Activated CD4-positive, alpha-beta memory T cell treated with anti-CD3 and anti-CD28 coated beads for 36 hours (primary cell): Measurements from ENCODE around the gene PARP9. TPM values are rescaled to one million over a fixed set of nuclear protein-coding genes. Genes with fewer than 3 reads are reported as not detected.

Experiments used
- CTCF ChIA-PET: fragments of 350-600 bp; sonication (Branson Sonifier 250); formaldehyde crosslinking; loops from one replicate; lab custom pipeline; 2021; ENCODE audit warnings: antibody characterized with exemption, inconsistent platforms; lab: Charles Lee
- POLR2A ChIA-PET: fragments of 350-600 bp; sonication (Branson Sonifier 250); formaldehyde crosslinking; loops from one replicate; lab custom pipeline; 2021; ENCODE audit warnings: antibody characterized with exemption; lab: Charles Lee
- DNase-seq: peaks from one replicate; pipeline ENCODE4 v3.0.0-alpha.2; 2020
- H3K27ac Mint-ChIP-seq: one replicate; pipeline ENCODE4 v1.8.0; 2021; ENCODE audit warnings: mixed read lengths
- H3K27me3 Mint-ChIP-seq: one replicate; pipeline ENCODE4 v1.8.0; 2021; ENCODE audit warnings: mixed read lengths
- H3K36me3 Mint-ChIP-seq: one replicate; pipeline ENCODE4 v1.8.0; 2021; ENCODE audit warnings: mixed read lengths
- H3K4me1 Mint-ChIP-seq: one replicate; pipeline ENCODE4 v1.8.0; 2021; ENCODE audit warnings: low read depth, mixed read lengths
- H3K4me3 Mint-ChIP-seq: one replicate; pipeline ENCODE4 v1.8.0; 2021; ENCODE audit warnings: mild to moderate bottlenecking, mixed read lengths
- H3K9me3 Mint-ChIP-seq: one replicate; pipeline ENCODE4 v1.8.0; 2021; ENCODE audit warnings: mixed read lengths
- intact Hi-C: fragments of 100-400 bp; cut with micrococcal nuclease; formaldehyde crosslinking; loops from one replicate; pipeline ENCODE4 v1.15.1; 2023
- total RNA-seq, 2 experiments: library from RNA; stranded (reverse); gene quantifications; one replicate each; pipeline ENCODE4 v1.2.3, GENCODE V29; 2021

The PARP9 gene
- total RNA-seq, 2 experiments from 2014 or later: 38.1 to 38.4 TPM

DNA sequence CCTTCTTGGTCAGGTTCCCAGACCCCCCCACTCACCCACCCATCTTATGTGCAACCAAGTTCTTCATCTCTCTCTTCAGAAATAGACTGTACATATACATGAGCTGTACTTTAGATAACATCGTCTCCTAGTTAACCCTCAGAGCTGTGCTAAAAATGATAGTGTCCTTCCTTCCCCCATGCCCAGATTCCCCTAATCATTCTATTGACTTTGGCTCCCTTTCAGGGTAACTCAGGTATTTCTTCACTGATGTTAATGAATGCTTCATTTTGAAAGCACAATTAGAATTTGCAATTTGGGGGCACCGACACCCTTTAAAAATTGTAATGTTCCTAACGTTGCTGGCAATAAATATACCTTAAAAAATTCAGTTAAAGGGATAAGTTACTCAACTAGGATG lies 10.9 kb downstream of the PARP9 start:
- Mint-ChIP-seq H3K27ac (no peak overlapping the region), H3K27me3 (no peaks in the 10 kb centered on the region), H3K4me1 (peaks cover 2% of the 10 kb centered on the region), H3K4me3 (no peak overlapping the region), H3K36me3 (peaks cover 58% of the 10 kb centered on the region), H3K9me3 (no peaks in the 10 kb centered on the region)
- CTCF ChIA-PET: interaction anchor here (1.4 to 13.3 kb wide), 2 partner anchors 126 kb away, joined by 4 to 230 read pairs; partner anchors contain the start of gene PARP14
- no peak for DNase-seq
- POLR2A ChIA-PET: no interaction called here
- intact Hi-C loops: no loop called here

DNA sequence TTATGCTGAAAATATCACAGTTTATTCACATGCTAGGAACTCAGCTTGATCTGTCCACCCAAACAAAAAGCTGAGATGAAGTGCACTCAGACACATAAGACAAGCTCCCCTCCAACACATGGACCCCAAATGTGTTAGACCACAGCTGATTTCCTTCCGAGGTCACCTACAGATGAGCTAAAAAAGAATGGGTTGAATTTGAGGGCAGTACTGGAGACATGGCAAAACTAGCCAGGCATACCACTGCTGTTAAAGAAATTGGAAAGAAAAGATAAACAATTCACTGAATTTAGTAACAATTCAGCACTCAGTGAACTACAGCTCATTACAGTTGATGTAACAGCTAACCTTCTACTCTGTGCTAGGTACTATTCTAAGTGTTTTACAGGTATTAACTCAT lies 15.5 kb downstream of the PARP9 start:
- Mint-ChIP-seq H3K36me3 (peaks cover 55% of the 10 kb centered on the region), H3K4me1 (no peaks in the 10 kb centered on the region), H3K9me3 (no peaks in the 10 kb centered on the region)

DNA sequence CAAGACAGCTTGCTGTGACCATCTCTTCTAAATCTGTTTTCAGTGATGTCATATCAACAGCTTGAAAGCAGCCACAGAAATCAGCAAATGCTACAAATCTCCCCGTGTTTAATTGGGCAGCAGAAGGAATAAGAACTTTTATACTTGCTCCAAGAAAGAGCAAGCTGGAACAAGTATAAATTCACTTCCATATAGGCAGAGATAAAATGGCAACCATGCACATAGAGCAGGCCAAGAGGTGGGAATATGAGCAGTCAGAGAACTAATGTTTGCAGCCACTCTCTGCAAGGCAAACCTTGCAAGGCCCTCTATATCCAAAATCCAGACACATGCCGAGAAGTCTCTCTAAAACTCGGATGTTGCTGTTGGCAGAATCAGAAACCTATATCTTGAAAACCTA lies 16.0 kb downstream of the PARP9 start:
- Mint-ChIP-seq H3K36me3 (peaks cover 51% of the 10 kb centered on the region), H3K27ac (no peak overlapping the region)

More for the DNA sequence above, 15.5 kb downstream of the PARP9 start:
- intact Hi-C loops: no loop called here
- Mint-ChIP-seq H3K4me3 (no peak overlapping the region), H3K27me3 (no peaks in the 10 kb centered on the region), H3K27ac (no peak overlapping the region)
- POLR2A ChIA-PET: no interaction called here
- CTCF ChIA-PET: interaction anchor here (2.8 kb wide), 1 partner anchor 11 kb away, joined by 10 read pairs; no protein-coding TSS in a partner anchor
- no peak for DNase-seq

DNA sequence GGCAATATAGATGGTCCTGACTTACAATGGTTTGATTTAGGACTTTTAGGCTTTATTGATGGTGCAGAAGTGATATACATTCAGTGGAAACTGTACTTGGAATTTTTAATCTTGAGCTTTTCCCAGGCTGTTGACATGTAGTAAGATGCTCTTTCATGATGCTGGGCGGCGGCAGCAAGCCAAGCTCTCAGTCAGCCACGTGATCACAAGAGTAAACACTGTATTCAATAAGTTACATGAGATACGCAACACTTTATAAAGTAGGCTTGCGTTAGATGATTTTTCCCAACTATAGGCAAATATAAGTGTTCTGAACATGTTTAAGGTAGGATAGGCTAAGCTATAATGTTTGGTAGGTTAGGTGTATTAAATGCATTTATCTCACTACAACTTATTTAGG lies 17.9 kb downstream of the PARP9 start:
- no peaks in the 10 kb centered on the region for H3K27me3 Mint-ChIP-seq
- no peaks in the 10 kb centered on the region for H3K4me1 Mint-ChIP-seq
- ChIA-PET CTCF (interaction anchor here (1.1 kb wide), 2 partner anchors 14 to 133 kb away, joined by 3 read pairs; no protein-coding TSS in a partner anchor), POLR2A (no interaction called here)
- no peak for DNase-seq
- H3K36me3 Mint-ChIP-seq: peaks cover 42% of the 10 kb centered on the region
- H3K27ac Mint-ChIP-seq: no peak overlapping the region
- H3K9me3 Mint-ChIP-seq: no peaks in the 10 kb centered on the region
- no peak overlapping the region for H3K4me3 Mint-ChIP-seq
- intact Hi-C loops: no loop called here

More for the DNA sequence above, 16.0 kb downstream of the PARP9 start:
- intact Hi-C loops: no loop called here
- CTCF ChIA-PET: interaction anchor here (2.8 kb wide), 1 partner anchor 12 kb away, joined by 10 read pairs; no protein-coding TSS in a partner anchor
- Mint-ChIP-seq H3K4me1 (no peaks in the 10 kb centered on the region), H3K4me3 (no peak overlapping the region), H3K9me3 (no peaks in the 10 kb centered on the region), H3K27me3 (no peaks in the 10 kb centered on the region)
- no peak for DNase-seq
- POLR2A ChIA-PET: no interaction called here

- H3K27ac Mint-ChIP-seq: no peak overlapping the region
These were observed 25.1 kb downstream of the PARP9 start for GRCh38 chr3:122538956-122539490.

DNA sequence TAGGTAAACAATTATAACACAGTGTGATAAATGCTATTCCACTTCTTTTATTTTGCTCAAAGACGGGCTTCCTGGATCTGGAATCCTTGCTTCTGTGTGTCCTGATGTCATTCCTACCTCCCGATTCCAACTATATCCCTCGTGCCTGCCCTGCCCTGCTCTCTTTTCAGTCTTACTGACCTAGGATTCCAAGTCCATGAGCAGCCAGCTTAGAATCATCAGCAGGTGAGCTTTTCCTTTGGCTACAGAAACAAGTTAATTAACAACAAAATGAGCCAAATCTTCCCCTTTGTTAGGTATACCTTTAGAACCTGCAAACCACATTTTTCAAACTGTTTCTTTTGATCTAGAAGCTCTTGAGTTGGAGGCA lies 27.5 kb downstream of the PARP9 start:
- no peaks in the 10 kb centered on the region for H3K27me3 Mint-ChIP-seq
- CTCF ChIA-PET: no interaction called here
- no peak overlapping the region for H3K27ac Mint-ChIP-seq

More at GRCh38 chr3:122538956-122539490, 25.1 kb downstream of the PARP9 start:
- ChIA-PET CTCF (no interaction called here), POLR2A (no interaction called here)
- Mint-ChIP-seq H3K4me3 (no peak overlapping the region), H3K4me1 (peaks cover 15% of the 10 kb centered on the region), H3K36me3 (peaks cover 43% of the 10 kb centered on the region), H3K27me3 (no peaks in the 10 kb centered on the region), H3K9me3 (no peaks in the 10 kb centered on the region)
- DNase-seq: no peak
- intact Hi-C loops: no loop called here

GRCh38 chr3:122535964-122536631 lies 28.0 kb downstream of the PARP9 start:
- no peaks in the 10 kb centered on the region for H3K27me3 Mint-ChIP-seq
- POLR2A ChIA-PET: interaction anchor here (0.8 kb wide), 1 partner anchor 21 kb away, joined by 3 read pairs; the partner anchor contains the start of gene KPNA1
- no peak for DNase-seq
- H3K9me3 Mint-ChIP-seq: no peaks in the 10 kb centered on the region
- CTCF ChIA-PET: no interaction called here
- H3K36me3 Mint-ChIP-seq: peaks cover 62% of the 10 kb centered on the region
- H3K27ac Mint-ChIP-seq: no peak overlapping the region
- intact Hi-C loops: loop anchor here (2.0 kb wide), 1 partner anchor 77 kb away; no protein-coding TSS in a partner anchor
- H3K4me3 Mint-ChIP-seq: no peak overlapping the region
- peaks cover 37% of the 10 kb centered on the region for H3K4me1 Mint-ChIP-seq

More for the DNA sequence above, 27.5 kb downstream of the PARP9 start:
- intact Hi-C loops: no loop called here
- H3K9me3 Mint-ChIP-seq: no peaks in the 10 kb centered on the region
- peaks cover 37% of the 10 kb centered on the region for H3K4me1 Mint-ChIP-seq
- H3K36me3 Mint-ChIP-seq: peaks cover 62% of the 10 kb centered on the region
- no peak overlapping the region for H3K4me3 Mint-ChIP-seq
- DNase-seq: no peak
- POLR2A ChIA-PET: interaction anchor here (0.8 kb wide), 1 partner anchor 22 kb away, joined by 3 read pairs; the partner anchor contains the start of gene KPNA1

GRCh38 chr3:122533931-122534334 lies 30.2 kb downstream of the PARP9 start:
- peak overlapping the region; percentile 35 for H3K27ac Mint-ChIP-seq
- intact Hi-C loops: loop anchor here (1.0 to 2.0 kb wide), 6 partner anchors 37 to 106 kb away; partner anchors contain the start of gene PARP15
- POLR2A ChIA-PET: interaction anchor here (0.7 to 1.2 kb wide), 5 partner anchors 19 to 150 kb away, joined by 3 to 7 read pairs (median 3); partner anchors contain the start of genes DTX3L, FAM162A, KPNA1 and PARP9
- peaks cover 56% of the 10 kb centered on the region for H3K36me3 Mint-ChIP-seq
- no peaks in the 10 kb centered on the region for H3K27me3 Mint-ChIP-seq
- peaks cover 37% of the 10 kb centered on the region for H3K4me1 Mint-ChIP-seq
- H3K4me3 Mint-ChIP-seq: no peak overlapping the region
- DNase-seq: peak; percentile 65
- CTCF ChIA-PET: interaction anchor here (0.7 to 1.2 kb wide), 6 partner anchors 9 to 145 kb away, joined by 3 to 10 read pairs (median 4); partner anchors contain the start of gene KPNA1
- H3K9me3 Mint-ChIP-seq: no peaks in the 10 kb centered on the region

DNA sequence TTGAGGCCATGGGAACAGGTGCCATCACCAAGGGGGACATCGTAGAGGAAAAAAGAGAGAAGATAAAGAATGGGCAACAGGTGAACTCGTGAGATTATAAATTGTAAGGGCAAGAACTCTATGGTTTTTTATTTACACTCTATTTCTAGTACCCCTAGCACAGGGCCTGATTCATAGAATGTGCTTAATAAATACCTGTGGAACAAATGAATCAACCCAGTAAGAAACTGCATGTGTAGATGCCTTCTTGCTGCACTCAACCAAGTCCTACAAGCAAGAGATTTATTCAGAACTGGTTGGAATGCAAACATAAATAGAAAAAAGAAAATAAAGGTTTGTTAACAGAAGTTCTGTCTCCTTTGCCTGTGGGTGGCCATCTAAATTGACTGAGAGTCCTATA lies 30.6 kb downstream of the PARP9 start:
- intact Hi-C loops: loop anchor here (2.0 kb wide), 1 partner anchor 43 kb away; the partner anchor contains the start of gene PARP15
- H3K27ac Mint-ChIP-seq: peak overlapping the region; percentile 35
- H3K4me3 Mint-ChIP-seq: no peak overlapping the region
- no peaks in the 10 kb centered on the region for H3K27me3 Mint-ChIP-seq
- no peak for DNase-seq
- peaks cover 54% of the 10 kb centered on the region for H3K36me3 Mint-ChIP-seq
- H3K9me3 Mint-ChIP-seq: no peaks in the 10 kb centered on the region
- ChIA-PET CTCF (interaction anchor here (0.7 to 1.2 kb wide), 6 partner anchors 8 to 146 kb away, joined by 3 to 10 read pairs (median 4); partner anchors contain the start of gene KPNA1), POLR2A (interaction anchor here (0.7 to 1.2 kb wide), 4 partner anchors 19 to 149 kb away, joined by 3 to 7 read pairs (median 3); partner anchors contain the start of genes FAM162A and KPNA1)
- H3K4me1 Mint-ChIP-seq: peaks cover 37% of the 10 kb centered on the region

- no peak overlapping the region for H3K27ac Mint-ChIP-seq
- CTCF ChIA-PET: no interaction called here
- intact Hi-C loops: no loop called here
- no peaks in the 10 kb centered on the region for H3K27me3 Mint-ChIP-seq
- no peaks in the 10 kb centered on the region for H3K9me3 Mint-ChIP-seq
- no peak overlapping the region for H3K4me3 Mint-ChIP-seq
- POLR2A ChIA-PET: no interaction called here
- no peak for DNase-seq
- H3K4me1 Mint-ChIP-seq: peaks cover 31% of the 10 kb centered on the region
- peaks cover 40% of the 10 kb centered on the region for H3K36me3 Mint-ChIP-seq
These were observed 33.9 kb downstream of the PARP9 start for GRCh38 chr3:122530164-122530563.

DNA sequence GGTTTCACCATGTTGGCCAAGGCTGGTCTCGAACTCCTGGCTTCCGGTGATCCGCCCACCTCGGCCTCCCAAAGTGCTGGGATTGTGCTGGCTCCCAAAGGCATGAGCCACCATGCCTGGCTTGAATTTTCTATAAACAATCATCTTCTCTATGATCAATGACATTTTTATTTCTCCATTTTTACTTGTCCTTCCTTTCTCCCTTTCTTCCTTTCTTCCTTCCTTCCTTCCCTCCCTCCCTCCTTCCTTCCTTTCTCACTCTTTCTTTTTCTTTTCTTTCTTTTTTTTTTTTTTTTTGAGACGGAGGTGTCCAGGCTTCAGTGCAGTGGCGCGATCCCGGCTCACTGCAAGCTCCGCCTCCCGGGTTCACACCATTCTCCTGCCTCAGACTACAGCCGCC lies 40.8 kb downstream of the PARP9 start:
- no peak overlapping the region for H3K27ac Mint-ChIP-seq
- intact Hi-C loops: no loop called here
- CTCF ChIA-PET: no interaction called here

DNA sequence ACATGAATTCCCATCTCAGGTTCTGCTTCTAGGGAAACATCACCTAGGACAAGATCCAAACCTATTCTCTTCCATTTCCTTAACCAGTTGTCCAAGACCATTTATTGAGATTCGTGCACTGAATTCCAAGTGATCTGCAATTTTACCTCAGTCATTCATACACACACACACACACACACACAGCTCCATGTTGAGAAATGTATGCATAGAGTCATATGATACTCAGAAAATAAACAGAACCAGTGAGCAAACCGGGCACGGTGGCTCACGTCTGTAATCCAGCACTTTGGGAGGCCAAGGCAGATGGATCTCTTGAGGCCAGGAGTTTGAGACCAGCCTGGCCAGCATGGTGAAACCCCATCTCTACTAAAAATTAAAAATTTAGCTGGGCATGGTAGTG lies 43.2 kb downstream of the PARP9 start:
- H3K27me3 Mint-ChIP-seq: no peaks in the 10 kb centered on the region
- H3K9me3 Mint-ChIP-seq: no peaks in the 10 kb centered on the region
- POLR2A ChIA-PET: no interaction called here
- CTCF ChIA-PET: no interaction called here
- H3K4me1 Mint-ChIP-seq: peaks cover 3% of the 10 kb centered on the region
- DNase-seq: no peak
- no peak overlapping the region for H3K4me3 Mint-ChIP-seq
- no peak overlapping the region for H3K27ac Mint-ChIP-seq
- intact Hi-C loops: no loop called here
- H3K36me3 Mint-ChIP-seq: no peaks in the 10 kb centered on the region

More for the DNA sequence above, 40.8 kb downstream of the PARP9 start:
- POLR2A ChIA-PET: no interaction called here
- H3K36me3 Mint-ChIP-seq: no peaks in the 10 kb centered on the region
- peaks cover 3% of the 10 kb centered on the region for H3K4me1 Mint-ChIP-seq
- no peaks in the 10 kb centered on the region for H3K9me3 Mint-ChIP-seq
- H3K4me3 Mint-ChIP-seq: no peak overlapping the region
- H3K27me3 Mint-ChIP-seq: no peaks in the 10 kb centered on the region
- DNase-seq: no peak
